Keratinocyte (primary cell): ENCODE results near the gene CUL4A. TPM values are rescaled to one million over a fixed set of nuclear protein-coding genes. Genes with fewer than 3 reads are reported as not detected.

ENCODE experiments used
- DNase-seq: peaks from one replicate; pipeline ENCODE4 v3.0.0-alpha.2; 2011; ENCODE audit warnings: low read depth, missing footprints, low spot score
- FAIRE-seq: peaks from 2 replicates; lab custom pipeline; 2011; peaks lifted over from hg19 to GRCh38; lab: Jason Lieb, UNC
- H2AFZ ChIP-seq: 2 replicates; pipeline ENCODE4 v1.6.0; 2012; ENCODE audit warnings: low read length, control low read depth, inconsistent platforms; ENCODE audit not compliant: control insufficient read depth
- H3K27ac ChIP-seq: 2 replicates; pipeline ENCODE4 v1.5.1; 2011; ENCODE audit warnings: low read length; ENCODE audit not compliant: control insufficient read depth, insufficient read depth
- H3K27me3 ChIP-seq: 3 replicates; pipeline ENCODE4 v1.6.0; 2011; ENCODE audit warnings: low read length; ENCODE audit not compliant: control insufficient read depth, insufficient read depth; ENCODE audit errors: extremely low read depth
- H3K36me3 ChIP-seq, 2 experiments: 2 replicates in 1 of 2; 3 replicates in 1 of 2; pipeline ENCODE4 v1.5.1; 2011; ENCODE audit warnings: low read length in 2 of 2, mild to moderate bottlenecking in 1 of 2; ENCODE audit not compliant: control insufficient read depth in 2 of 2, insufficient read depth in 2 of 2; ENCODE audit errors: extremely low read depth in 1 of 2
- H3K4me1 ChIP-seq: 3 replicates; pipeline ENCODE4 v1.5.1; 2011; ENCODE audit warnings: low read length; ENCODE audit not compliant: control insufficient read depth, insufficient read depth; ENCODE audit errors: extremely low read depth
- H3K4me2 ChIP-seq: 3 replicates; pipeline ENCODE4 v1.6.0; 2011; ENCODE audit warnings: low read depth, low read length; ENCODE audit not compliant: control insufficient read depth, insufficient read depth; ENCODE audit errors: extremely low read depth
- H3K4me3 ChIP-seq, 3 experiments: fragments of 200-600 bp in 1 of 3; sonication (generic) in 1 of 3; 2 replicates in 2 of 3; 3 replicates in 1 of 3; pipeline ENCODE4 v1.5.1; 2011 to 2016; ENCODE audit warnings: low read length in 3 of 3, mild to moderate bottlenecking in 3 of 3, control low read depth in 2 of 3, inconsistent platforms in 1 of 3, low read depth in 1 of 3, mixed read lengths in 1 of 3, mixed run types in 1 of 3, moderate library complexity in 1 of 3; ENCODE audit not compliant: control insufficient read depth in 2 of 3, insufficient read depth in 2 of 3; ENCODE audit errors: extremely low read depth in 1 of 3
- H3K79me2 ChIP-seq: 2 replicates; pipeline ENCODE4 v1.6.0; 2012; ENCODE audit warnings: low read length; ENCODE audit not compliant: control insufficient read depth, insufficient read depth
- H3K9ac ChIP-seq: 3 replicates; pipeline ENCODE4 v1.6.0; 2011; ENCODE audit warnings: low read length; ENCODE audit not compliant: control insufficient read depth, insufficient read depth; ENCODE audit errors: extremely low read depth
- H3K9me1 ChIP-seq: 3 replicates; pipeline ENCODE4 v1.6.0; 2011; ENCODE audit warnings: low read length; ENCODE audit not compliant: control insufficient read depth, insufficient read depth; ENCODE audit errors: extremely low read depth
- H3K9me3 ChIP-seq: 2 replicates; pipeline ENCODE4 v1.5.1; 2012; ENCODE audit warnings: low read depth, low read length; ENCODE audit not compliant: control insufficient read depth
- H4K20me1 ChIP-seq: 3 replicates; pipeline ENCODE4 v1.6.0; 2011; ENCODE audit warnings: low read length; ENCODE audit not compliant: control insufficient read depth, insufficient read depth; ENCODE audit errors: extremely low read depth
- EZH2 ChIP-seq: IDR thresholded peaks from one replicate; pipeline ENCODE4 v1.6.1; 2012; ENCODE audit warnings: inconsistent platforms, mild to moderate bottlenecking, low read length, moderate library complexity
- dilution Hi-C: fragments of 300-500 bp; cut with MboI; formaldehyde crosslinking; loops from one replicate; pipeline ENCODE4 v1.7.0; 2020; ENCODE audit warnings: low sequenced_read_pairs; ENCODE audit not compliant: extremely low pct_ligation_motif_present
- polyA plus RNA-seq, 5 experiments: library from polyadenylated mRNA; depleted of rRNA in 3 of 5; stranded (reverse) in 3 of 5; stranded (forward) in 1 of 5; unstranded in 1 of 5; fragments of >200 nt; gene quantifications; 1 replicate in 1 of 5; 2 replicates in 3 of 5; 3 replicates in 1 of 5; pipeline versions ENCODE4 v1.2.1 to v1.2.3, GENCODE V29; 2011 to 2012; ENCODE audit warnings: missing spikeins in 2 of 5, low read depth in 1 of 5, low replicate concordance in 1 of 5
- TF ChIP-seq, protein P1 (sequence below), 3 experiments: IDR thresholded peaks in 1 of 3; conservative IDR thresholded peaks in 1 of 3; optimal IDR thresholded peaks in 1 of 3; 2 replicates in 2 of 3; 3 replicates in 1 of 3; pipeline versions ENCODE3 to v1.5.1; 2011; ENCODE audit warnings: low read length in 3 of 3, mild to moderate bottlenecking in 3 of 3, moderate library complexity in 2 of 3, control low read depth in 1 of 3, inconsistent platforms in 1 of 3; ENCODE audit not compliant: insufficient read depth in 2 of 3; ENCODE audit errors: extremely low read depth in 1 of 3

CUL4A gene
- polyA plus RNA-seq, 1 donor (not counting 4 experiments of a cell fraction or from before 2014, with no cell fraction given), result 57.3 TPM

DNA sequence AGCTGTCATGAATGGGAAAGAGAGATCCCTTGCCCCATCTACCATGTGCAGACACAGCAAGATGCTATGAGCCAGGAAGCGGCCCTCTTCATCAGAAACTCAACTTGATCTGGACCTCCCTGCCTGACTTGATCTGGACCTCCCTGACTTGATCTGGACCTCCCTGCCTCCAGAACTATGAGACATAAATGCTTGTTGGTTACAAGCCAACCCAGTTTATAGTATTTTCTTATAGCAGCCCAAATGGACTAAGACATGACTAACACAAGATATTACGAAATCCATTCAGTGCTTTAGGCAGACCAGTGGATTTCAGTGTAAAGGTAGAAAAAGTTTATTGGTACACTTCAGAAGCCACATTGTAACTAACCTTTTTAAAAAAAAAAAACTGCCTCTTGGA is 16.5 kb upstream of the CUL4A start:
- no peak for FAIRE-seq
- H3K27me3 ChIP-seq, result no peaks in the 10 kb centered on the region
- peaks cover 2% of the 10 kb centered on the region for H3K4me1 ChIP-seq
- no peak overlapping the region for H3K4me2 ChIP-seq
- H3K4me3 ChIP-seq, result no peak overlapping the region
- no peak overlapping the region for H3K9ac ChIP-seq
- no peak overlapping the region for H2AFZ ChIP-seq
- H3K9me3 ChIP-seq, result no peaks in the 10 kb centered on the region
- H3K9me1 ChIP-seq, result no peaks in the 10 kb centered on the region
- TF ChIP-seq, protein P1, sequence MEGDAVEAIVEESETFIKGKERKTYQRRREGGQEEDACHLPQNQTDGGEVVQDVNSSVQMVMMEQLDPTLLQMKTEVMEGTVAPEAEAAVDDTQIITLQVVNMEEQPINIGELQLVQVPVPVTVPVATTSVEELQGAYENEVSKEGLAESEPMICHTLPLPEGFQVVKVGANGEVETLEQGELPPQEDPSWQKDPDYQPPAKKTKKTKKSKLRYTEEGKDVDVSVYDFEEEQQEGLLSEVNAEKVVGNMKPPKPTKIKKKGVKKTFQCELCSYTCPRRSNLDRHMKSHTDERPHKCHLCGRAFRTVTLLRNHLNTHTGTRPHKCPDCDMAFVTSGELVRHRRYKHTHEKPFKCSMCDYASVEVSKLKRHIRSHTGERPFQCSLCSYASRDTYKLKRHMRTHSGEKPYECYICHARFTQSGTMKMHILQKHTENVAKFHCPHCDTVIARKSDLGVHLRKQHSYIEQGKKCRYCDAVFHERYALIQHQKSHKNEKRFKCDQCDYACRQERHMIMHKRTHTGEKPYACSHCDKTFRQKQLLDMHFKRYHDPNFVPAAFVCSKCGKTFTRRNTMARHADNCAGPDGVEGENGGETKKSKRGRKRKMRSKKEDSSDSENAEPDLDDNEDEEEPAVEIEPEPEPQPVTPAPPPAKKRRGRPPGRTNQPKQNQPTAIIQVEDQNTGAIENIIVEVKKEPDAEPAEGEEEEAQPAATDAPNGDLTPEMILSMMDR (optimal IDR thresholded peaks at IDR 0.05 in 1 of 3, IDR thresholded peaks at IDR 0.05 in 1 of 3, conservative IDR thresholded peaks at IDR 0.05 in 1 of 3; ENCODE audit: extremely low read depth in 1 of 3, insufficient read depth in 2 of 3, low read length in 3 of 3), result no peak
- TF ChIP-seq EZH2, result no peak
- H3K79me2 ChIP-seq, result peaks cover 2% of the 10 kb centered on the region
- no peak for DNase-seq
- H4K20me1 ChIP-seq, result no peaks in the 10 kb centered on the region
- H3K36me3 ChIP-seq, result peaks cover 30 to 51% of the 10 kb centered on the region in 2 experiments
- H3K27ac ChIP-seq, result no peak overlapping the region
- dilution Hi-C loops, result no loop called here

DNA sequence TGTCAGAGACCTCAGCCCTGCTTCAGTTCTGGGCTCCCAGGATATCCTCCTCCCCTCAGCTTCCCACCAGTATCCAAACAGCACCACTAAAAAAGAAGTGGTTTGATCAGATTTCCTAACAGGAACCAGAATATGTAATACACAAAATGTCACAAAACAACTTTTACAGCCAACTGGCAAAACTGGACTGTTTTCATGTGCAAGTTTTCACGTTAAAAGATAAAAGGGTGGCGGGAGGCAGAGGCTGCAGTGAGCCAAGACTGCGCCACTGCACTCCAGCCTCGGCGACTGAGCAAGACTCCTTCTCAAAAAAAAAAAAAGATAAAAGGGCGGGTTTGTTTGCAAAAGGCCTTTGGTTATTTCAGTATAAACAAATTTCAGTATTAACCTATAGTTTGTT is 14.1 kb upstream of the CUL4A start:
- H3K9me3 ChIP-seq, result no peaks in the 10 kb centered on the region
- H2AFZ ChIP-seq, result no peak overlapping the region
- H3K4me1 ChIP-seq, result no peaks in the 10 kb centered on the region
- H3K79me2 ChIP-seq, result peaks cover 9% of the 10 kb centered on the region
- no peak overlapping the region for H3K27ac ChIP-seq
- dilution Hi-C loops, result no loop called here
- no peak overlapping the region for H3K4me3 ChIP-seq
- no peaks in the 10 kb centered on the region for H3K27me3 ChIP-seq
- H3K4me2 ChIP-seq, result no peak overlapping the region
- H3K9me1 ChIP-seq, result no peaks in the 10 kb centered on the region
- no peak for TF ChIP-seq EZH2
- TF ChIP-seq, protein P1 (optimal IDR thresholded peaks at IDR 0.05 in 1 of 3, IDR thresholded peaks at IDR 0.05 in 1 of 3, conservative IDR thresholded peaks at IDR 0.05 in 1 of 3; ENCODE audit: extremely low read depth in 1 of 3, insufficient read depth in 2 of 3, low read length in 3 of 3), result no peak
- DNase-seq (no peak), FAIRE-seq (no peak)
- H4K20me1 ChIP-seq, result no peaks in the 10 kb centered on the region
- H3K36me3 ChIP-seq, result peaks cover 33 to 36% of the 10 kb centered on the region in 2 experiments
- no peak overlapping the region for H3K9ac ChIP-seq
